OCI-LY1 (cell line): ENCODE measurements around the gene B3GAT1.

ENCODE experiments used
- H2AFZ ChIP-seq: fragments of 200-600 bp; sonication (generic), shearing (Covaris generic); 2 replicates; pipeline ENCODE4 v1.6.0; 2014; ENCODE audit warnings: antibody characterized with exemption, mild to moderate bottlenecking, low read length
- H3F3A ChIP-seq: fragments of 200-600 bp; sonication (generic), shearing (Covaris generic); 2 replicates; pipeline ENCODE4 v1.6.0; 2014; ENCODE audit warnings: mild to moderate bottlenecking, antibody characterized with exemption, low read length, moderate library complexity; ENCODE audit not compliant: insufficient read depth
- H3K27ac ChIP-seq: fragments of 200-600 bp; sonication (generic); 2 replicates; pipeline ENCODE4 v1.5.1; 2014; ENCODE audit warnings: low read length, mixed run types, mild to moderate bottlenecking, low read depth; ENCODE audit not compliant: poor library complexity, severe bottlenecking
- H3K27me3 ChIP-seq: fragments of 200-600 bp; sonication (generic); 2 replicates; pipeline ENCODE4 v1.6.0; 2014; ENCODE audit warnings: antibody characterized with exemption, mild to moderate bottlenecking, low read length, moderate library complexity; ENCODE audit not compliant: insufficient read depth
- H3K36me3 ChIP-seq: fragments of 200-600 bp; sonication (generic); 2 replicates; pipeline ENCODE4 v1.6.1; 2014; ENCODE audit warnings: mild to moderate bottlenecking, antibody characterized with exemption, low read length, moderate library complexity, mixed read lengths; ENCODE audit not compliant: insufficient read depth
- H3K4me1 ChIP-seq: fragments of 200-600 bp; sonication (generic); 2 replicates; pipeline ENCODE4 v1.5.1; 2014; ENCODE audit warnings: mild to moderate bottlenecking, low read length, moderate library complexity; ENCODE audit not compliant: insufficient read depth, severe bottlenecking
- H3K4me2 ChIP-seq: fragments of 200-600 bp; sonication (generic), shearing (Covaris generic); 2 replicates; pipeline ENCODE4 v1.6.1; 2014; ENCODE audit warnings: low read length
- H3K4me3 ChIP-seq: fragments of 200-600 bp; sonication (generic); 2 replicates; pipeline ENCODE4 v1.5.1; 2014; ENCODE audit warnings: low read length, low read depth, mild to moderate bottlenecking, mixed read lengths; ENCODE audit not compliant: poor library complexity, severe bottlenecking
- H3K79me2 ChIP-seq: fragments of 200-600 bp; shearing (Covaris generic); 2 replicates; pipeline ENCODE4 v1.6.1; 2016; ENCODE audit warnings: mixed run types, low read length, mixed read lengths; ENCODE audit not compliant: insufficient read depth
- H3K9ac ChIP-seq: fragments of 200-600 bp; sonication (generic), shearing (Covaris generic); 2 replicates; pipeline ENCODE4 v1.6.1; 2014; ENCODE audit warnings: mild to moderate bottlenecking, low read length, mixed read lengths
- H3K9me2 ChIP-seq: fragments of 200-600 bp; sonication (generic), shearing (Covaris generic); 2 replicates; pipeline ENCODE4 v1.6.1; 2014; ENCODE audit warnings: low read depth, mild to moderate bottlenecking, low read length, mixed read lengths
- H3K9me3 ChIP-seq: fragments of 200-600 bp; shearing (Covaris generic); 2 replicates; pipeline ENCODE4 v1.6.1; 2014; ENCODE audit warnings: low read length, mixed read lengths
- H4K20me1 ChIP-seq: fragments of 200-600 bp; sonication (generic), shearing (Covaris generic); 2 replicates; pipeline ENCODE4 v1.6.0; 2016; ENCODE audit warnings: mild to moderate bottlenecking, low read length; ENCODE audit not compliant: insufficient read depth
- EZH2 ChIP-seq: fragments of 200-600 bp; sonication (generic), shearing (Covaris generic); IDR thresholded peaks from 2 replicates; pipeline ENCODE4 v1.8.0; 2017; ENCODE audit warnings: borderline replicate concordance, mixed run types, mild to moderate bottlenecking, antibody characterized with exemption, low read length, moderate library complexity, mixed read lengths
- TF ChIP-seq, protein P1 (sequence below): fragments of 200-600 bp; sonication (generic), shearing (Covaris generic); IDR thresholded peaks from 2 replicates; pipeline ENCODE4 v1.5.1; 2017; ENCODE audit warnings: mild to moderate bottlenecking, antibody characterized with exemption, low read length, moderate library complexity, mixed read lengths

The B3GAT1 gene

DNA sequence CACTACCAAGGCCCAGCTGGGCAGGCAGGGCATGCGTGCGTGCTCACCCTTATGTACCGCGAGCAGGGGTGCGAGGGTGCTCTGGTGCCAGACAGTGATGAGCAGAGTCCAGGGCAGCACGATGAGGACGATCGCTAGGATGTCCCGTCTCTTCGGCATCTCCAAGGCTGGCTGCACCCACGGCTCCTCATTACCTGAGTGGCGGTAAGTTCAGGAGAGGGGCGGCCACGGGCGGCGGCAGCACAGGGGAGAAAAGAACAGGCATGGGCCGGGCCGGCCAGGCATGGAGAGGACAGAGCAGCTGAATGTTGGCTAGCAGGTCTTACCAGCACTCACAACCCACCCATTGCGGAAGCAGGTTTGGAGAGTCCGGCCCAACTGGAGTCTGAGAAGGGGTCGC, 24.5 kb downstream of the B3GAT1 start:
- Histone ChIP-seq H3K79me2 (no peaks in the 10 kb centered on the region), H3K9me2 (no peaks in the 10 kb centered on the region), H4K20me1 (no peaks in the 10 kb centered on the region), H3K27ac (no peak overlapping the region), H3K4me1 (no peaks in the 10 kb centered on the region), H3K27me3 (no peaks in the 10 kb centered on the region), H3K4me2 (no peak overlapping the region), H3K9me3 (no peaks in the 10 kb centered on the region), H3K9ac (no peak overlapping the region), H3K4me3 (no peak overlapping the region), H3F3A (no peaks in the 10 kb centered on the region), H3K36me3 (no peaks in the 10 kb centered on the region), H2AFZ (no peak overlapping the region)
- TF ChIP-seq EZH2 = no peak
- TF ChIP-seq, protein P1, sequence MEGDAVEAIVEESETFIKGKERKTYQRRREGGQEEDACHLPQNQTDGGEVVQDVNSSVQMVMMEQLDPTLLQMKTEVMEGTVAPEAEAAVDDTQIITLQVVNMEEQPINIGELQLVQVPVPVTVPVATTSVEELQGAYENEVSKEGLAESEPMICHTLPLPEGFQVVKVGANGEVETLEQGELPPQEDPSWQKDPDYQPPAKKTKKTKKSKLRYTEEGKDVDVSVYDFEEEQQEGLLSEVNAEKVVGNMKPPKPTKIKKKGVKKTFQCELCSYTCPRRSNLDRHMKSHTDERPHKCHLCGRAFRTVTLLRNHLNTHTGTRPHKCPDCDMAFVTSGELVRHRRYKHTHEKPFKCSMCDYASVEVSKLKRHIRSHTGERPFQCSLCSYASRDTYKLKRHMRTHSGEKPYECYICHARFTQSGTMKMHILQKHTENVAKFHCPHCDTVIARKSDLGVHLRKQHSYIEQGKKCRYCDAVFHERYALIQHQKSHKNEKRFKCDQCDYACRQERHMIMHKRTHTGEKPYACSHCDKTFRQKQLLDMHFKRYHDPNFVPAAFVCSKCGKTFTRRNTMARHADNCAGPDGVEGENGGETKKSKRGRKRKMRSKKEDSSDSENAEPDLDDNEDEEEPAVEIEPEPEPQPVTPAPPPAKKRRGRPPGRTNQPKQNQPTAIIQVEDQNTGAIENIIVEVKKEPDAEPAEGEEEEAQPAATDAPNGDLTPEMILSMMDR = no peak

DNA sequence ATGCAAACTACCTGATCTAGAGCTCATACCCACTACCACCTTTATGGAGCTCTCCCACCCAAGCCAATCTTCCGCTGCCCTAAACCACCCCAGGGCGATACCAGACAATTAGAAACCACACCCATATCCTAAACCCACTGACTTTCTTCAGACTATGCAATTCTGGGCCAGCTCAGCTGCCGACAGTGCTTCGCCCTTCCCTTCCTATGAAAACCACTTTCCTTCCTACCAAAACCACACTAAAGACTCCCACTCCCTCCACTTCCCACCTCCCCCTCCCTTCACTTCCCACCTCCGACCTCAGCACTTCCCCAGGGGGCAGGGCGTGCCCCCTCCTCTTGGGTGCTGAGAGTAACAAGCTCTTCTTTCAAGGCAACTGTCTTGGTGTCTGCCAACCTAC, 25.1 kb downstream of the B3GAT1 start:
- H3K27me3 ChIP-seq = no peaks in the 10 kb centered on the region
- H3K4me3 ChIP-seq = no peak overlapping the region
- no peak overlapping the region for H2AFZ ChIP-seq
- H3K9me3 ChIP-seq = no peaks in the 10 kb centered on the region
- no peaks in the 10 kb centered on the region for H3K4me1 ChIP-seq
- no peaks in the 10 kb centered on the region for H3K79me2 ChIP-seq
- H3K4me2 ChIP-seq = no peak overlapping the region
- H3K9ac ChIP-seq = no peak overlapping the region
- TF ChIP-seq, protein P1 = no peak
- no peak for TF ChIP-seq EZH2
- H3F3A ChIP-seq = no peaks in the 10 kb centered on the region
- H3K9me2 ChIP-seq = no peaks in the 10 kb centered on the region
- H3K36me3 ChIP-seq = no peaks in the 10 kb centered on the region
- H3K27ac ChIP-seq = no peak overlapping the region
- H4K20me1 ChIP-seq = no peaks in the 10 kb centered on the region

DNA sequence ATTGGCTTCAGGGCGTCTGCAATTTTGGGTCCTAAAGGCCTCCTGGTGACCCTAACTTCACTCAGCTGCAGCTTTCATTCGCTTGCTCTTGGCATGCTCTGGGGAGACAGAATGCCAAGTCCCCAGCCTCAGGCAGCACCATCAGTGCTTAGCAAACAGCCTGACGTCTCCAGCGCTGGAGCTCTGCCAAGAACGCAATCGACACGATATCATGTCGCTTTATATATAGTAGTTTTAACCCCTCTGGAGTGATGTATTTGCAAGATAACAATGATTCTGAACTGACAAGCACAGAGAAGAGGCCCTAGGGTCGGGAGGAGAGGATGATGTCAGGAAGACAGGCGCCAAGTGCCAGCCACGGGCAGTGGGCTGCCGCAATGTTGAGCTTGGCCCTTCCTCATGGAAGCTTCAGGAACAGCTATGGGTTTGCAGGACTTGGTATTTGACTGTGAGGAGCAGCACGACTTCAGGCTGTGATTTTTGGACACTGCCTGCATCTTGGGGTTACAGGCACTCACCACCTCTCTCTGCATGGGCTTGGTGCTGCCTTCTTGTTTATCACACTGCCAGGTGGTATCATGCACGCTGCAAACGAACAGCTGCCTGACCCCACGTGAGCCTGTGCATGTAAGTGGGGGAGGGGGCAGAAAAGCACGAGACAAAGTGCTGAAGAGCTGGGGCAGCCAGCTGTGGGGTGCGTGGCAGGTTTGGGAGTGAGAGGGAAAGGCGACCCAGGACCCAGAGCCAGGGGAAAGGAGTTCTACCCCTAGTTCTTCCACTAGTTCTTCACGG, 26.1 kb downstream of the B3GAT1 start:
- H3K4me2 ChIP-seq = no peak overlapping the region
- H2AFZ ChIP-seq = no peak overlapping the region
- H4K20me1 ChIP-seq = no peaks in the 10 kb centered on the region
- H3K9me3 ChIP-seq = no peaks in the 10 kb centered on the region
- no peak overlapping the region for H3K9ac ChIP-seq
- no peaks in the 10 kb centered on the region for H3F3A ChIP-seq
- H3K27me3 ChIP-seq = no peaks in the 10 kb centered on the region
- H3K27ac ChIP-seq = no peak overlapping the region
- no peak overlapping the region for H3K4me3 ChIP-seq
- no peaks in the 10 kb centered on the region for H3K4me1 ChIP-seq
- TF ChIP-seq, protein P1 = no peak
- TF ChIP-seq EZH2 = no peak
- H3K36me3 ChIP-seq = no peaks in the 10 kb centered on the region
- H3K9me2 ChIP-seq = no peaks in the 10 kb centered on the region
- H3K79me2 ChIP-seq = no peaks in the 10 kb centered on the region
